Measurements from ENCODE around the gene SPATA2L. TPM values are rescaled to one million over a fixed set of nuclear protein-coding genes. Genes with fewer than 3 reads are reported as not detected.
"Not testable (repeated sequence)": the region's sequence is repeated elsewhere in the genome, so short reads cannot be mapped to it uniquely, and the experiment has no call there.

SPATA2L gene
- total RNA-seq, 1 donor: 37.7 TPM

DNA sequence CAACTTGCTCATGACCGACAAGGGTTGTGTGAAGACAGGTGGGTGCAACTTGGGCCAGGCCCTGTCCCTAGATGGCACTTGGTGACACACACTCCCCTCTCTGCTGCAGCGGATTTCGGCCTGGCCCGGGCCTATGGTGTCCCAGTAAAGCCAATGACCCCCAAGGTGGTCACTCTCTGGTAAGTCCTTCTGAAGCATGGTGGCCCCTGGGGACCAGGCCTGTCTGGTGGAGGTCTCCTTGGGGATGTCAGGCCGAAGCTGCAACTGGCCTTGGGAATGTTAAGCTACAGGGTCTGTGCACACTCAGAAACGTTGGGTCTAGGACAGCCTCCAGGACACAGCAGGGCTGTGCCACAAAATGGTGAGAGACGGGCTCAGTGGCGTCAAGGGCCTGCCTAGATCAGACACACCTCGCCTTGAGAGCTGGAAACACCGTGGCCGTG, 8.2 kb downstream of the SPATA2L start:
- DNase-seq (ENCODE audit: low read depth in 2 of 3, low spot score in 2 of 3): no peak

DNA sequence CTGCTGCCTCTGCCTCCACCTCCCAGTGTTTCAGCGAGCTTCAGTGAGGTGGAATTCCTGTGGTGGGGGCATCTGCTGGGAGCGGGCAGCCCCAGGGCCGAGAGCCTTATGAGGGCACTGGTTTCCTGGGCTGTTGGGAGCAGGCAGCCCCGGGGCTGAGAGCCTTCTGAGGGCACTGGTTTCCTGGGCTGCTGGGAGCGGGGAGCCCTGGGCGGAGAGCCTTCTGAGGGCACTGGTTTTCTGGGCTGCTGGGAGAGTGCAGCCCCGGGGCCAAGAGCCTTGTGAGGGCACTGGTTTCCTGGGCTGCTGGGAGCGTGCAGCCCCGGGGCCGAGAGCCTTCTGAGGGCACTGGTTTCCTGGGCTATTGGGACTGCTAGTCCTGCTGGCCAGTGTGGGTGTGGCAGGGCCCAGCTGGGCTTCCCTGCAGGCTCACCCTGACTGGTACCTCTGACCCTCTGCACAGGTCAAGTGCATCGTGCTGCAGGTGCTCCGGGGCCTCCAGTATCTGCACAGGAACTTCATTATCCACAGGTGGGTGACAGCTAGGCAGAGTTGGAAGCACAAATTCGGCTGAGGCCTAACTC, 9.4 kb downstream of the SPATA2L start:
- DNase-seq (ENCODE audit: low read depth in 2 of 3, low spot score in 2 of 3): no peak

DNA sequence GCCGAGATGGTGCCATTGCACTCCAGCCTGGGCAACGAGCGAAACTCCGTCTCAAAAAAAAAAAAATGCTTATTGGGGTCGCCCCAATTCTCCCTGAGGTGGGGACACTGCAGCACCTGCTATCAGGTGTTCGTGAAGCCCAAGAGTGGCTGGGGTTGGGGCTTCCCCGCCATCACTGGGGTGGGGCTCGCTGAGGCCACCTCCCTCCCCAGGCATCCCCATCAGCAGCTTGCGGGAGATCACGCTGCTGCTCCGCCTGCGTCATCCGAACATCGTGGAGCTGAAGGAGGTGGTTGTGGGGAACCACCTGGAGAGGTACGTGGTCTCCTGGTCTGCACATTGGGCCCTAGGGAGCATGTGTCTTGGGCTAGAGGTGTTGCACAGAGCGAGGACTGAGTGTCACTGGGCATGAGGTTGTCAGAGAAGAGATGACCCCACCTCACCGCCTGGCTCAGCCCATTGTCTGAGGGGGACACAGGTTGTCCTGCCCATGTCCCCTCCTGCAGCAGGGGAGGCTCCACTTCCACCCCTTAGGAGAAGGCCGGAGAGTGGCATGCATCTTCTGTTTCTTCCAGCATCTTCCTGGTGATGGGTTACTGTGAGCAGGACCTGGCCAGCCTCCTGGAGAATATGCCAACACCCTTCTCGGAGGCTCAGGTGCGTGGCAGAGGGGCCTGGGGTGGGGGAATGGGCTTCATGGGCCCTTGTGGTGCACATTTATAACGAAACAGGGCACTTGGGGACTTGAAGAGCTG, 10.1 kb downstream of the SPATA2L start:
- no peak for DNase-seq (ENCODE audit: low read depth in 2 of 3, low spot score in 2 of 3)

DNA sequence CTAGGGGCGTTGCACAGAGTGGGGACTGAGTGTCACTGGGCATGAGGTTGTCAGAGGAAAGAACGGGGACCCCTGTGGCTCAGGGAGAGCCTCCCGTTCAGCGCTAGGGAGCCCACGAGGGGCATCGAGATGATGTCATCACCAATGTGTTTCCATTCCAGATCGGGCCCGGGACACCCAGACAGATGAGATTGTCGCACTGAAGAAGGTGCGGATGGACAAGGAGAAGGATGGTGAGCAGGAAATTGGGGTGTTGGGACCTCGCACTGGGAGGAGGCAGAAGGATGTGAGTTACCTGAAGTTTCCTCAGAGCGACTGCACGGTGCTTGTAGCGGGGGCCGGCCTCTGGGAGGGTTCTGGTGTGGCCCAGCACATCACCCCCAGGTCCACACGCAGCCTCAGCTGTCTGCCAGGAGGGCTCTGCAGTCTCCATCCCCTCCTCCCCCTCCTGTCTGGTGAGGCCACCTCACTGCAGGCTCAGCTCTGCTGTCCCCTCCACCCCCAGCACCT, 11.1 kb downstream of the SPATA2L start:
- no peak for DNase-seq (ENCODE audit: low read depth in 2 of 3, low spot score in 2 of 3)

DNA sequence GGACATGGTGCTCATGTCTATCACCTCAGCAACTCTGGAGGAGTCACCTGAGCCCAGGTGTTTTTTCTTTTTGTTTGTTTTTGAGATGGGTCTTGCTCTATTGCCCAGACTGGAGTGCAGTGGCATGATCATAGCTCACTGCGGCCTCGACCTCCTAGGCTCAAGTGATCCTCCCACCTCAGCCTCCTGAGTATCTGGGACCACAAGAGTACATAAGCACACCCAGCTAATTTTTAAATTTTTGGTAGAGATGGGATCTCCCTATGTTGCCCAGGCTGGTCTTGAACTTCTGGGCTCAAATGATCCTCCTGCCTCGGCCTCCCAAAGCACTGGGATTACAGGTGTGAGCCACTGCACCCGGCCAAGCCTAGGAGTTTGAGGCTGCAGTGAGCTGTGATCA, 11.9 kb downstream of the SPATA2L start:
- DNase-seq (ENCODE audit: low read depth in 2 of 3, low spot score in 2 of 3): not testable (repeated sequence)

DNA sequence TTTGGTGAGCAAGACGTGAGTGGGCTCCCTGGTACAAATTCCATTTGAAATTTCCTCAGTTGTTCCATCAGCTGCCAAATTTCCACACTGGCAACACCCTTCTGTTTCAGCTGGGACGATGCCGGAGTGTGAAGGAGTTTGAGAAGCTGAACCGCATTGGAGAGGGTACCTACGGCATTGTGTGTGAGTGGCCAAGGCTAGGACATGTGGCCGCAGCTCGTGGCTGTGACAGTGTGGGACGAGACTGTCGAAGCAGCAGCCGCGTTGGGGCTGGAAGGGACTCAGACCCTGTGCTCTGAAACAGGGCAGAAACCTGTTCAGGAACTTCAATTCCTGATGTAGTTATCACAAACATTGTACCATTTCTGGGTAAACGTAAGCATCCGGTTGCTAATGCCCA, 12.4 kb downstream of the SPATA2L start:
- no peak for DNase-seq (ENCODE audit: low read depth in 2 of 3, low spot score in 2 of 3)

DNA sequence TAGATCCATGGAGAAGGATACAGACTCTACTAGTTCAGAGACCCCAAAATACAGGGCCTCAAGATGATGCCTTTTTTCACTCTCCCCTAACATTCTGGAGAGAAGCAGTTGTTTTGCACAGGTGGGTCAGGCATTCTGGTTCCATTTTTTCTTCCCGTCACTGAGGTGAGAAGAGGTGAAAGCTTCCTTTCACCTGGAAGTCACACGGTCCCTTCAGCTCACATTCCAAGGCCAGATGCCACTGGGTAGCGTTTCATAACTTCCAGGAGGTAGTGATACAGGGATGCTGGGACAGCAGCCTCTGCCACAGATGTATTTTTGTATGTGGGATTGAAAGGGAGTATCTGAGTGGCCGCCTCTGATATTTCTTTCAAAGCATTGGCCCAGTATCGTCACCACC, 13.1 kb downstream of the SPATA2L start:
- no peak for DNase-seq (ENCODE audit: low read depth in 2 of 3, low spot score in 2 of 3)

DNA sequence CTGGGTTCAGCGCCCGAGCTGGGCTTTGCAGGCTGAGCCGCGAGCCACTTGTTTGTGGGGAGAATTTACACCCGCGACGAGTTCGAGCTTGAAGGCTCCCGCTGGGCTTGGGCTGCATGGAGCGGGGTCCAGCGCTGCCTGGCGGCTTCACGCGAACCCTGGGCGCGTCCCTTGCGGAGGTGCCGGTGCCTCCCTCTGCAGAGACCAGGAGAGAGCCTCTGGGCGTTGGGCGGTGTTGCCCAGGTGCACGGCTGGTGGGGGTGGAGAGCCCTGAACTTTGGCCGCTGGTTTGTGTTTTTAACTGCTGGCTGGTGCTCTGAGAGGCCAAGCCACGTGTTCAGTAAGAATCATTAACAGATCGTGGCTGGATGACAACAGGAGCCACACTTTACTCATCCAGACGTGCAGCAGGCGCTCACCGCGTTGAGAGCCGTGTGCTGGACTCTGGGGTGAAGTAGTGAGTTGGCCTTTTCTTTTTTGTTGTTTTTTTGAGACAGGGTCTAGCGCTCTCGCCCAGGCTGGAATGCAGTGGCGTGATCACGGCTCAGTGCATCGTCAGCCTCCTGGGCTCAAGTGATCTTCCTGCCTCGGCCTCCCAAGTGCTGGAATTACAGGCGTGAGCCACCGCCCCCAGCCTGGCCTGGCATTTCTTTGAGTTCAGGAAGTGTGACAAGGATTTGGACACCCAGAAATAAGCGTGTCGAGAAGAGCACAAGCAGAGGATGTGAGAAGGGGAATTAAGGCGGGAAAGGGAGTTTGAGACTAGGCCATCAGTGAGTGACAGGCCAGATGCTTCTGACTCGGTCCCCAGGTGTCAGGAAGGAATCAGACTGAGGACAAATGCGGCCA, 14.2 kb downstream of the SPATA2L start:
- peak in 1 of 3 donors; percentile 35 for DNase-seq (ENCODE audit: low read depth in 2 of 3, low spot score in 2 of 3)

DNA sequence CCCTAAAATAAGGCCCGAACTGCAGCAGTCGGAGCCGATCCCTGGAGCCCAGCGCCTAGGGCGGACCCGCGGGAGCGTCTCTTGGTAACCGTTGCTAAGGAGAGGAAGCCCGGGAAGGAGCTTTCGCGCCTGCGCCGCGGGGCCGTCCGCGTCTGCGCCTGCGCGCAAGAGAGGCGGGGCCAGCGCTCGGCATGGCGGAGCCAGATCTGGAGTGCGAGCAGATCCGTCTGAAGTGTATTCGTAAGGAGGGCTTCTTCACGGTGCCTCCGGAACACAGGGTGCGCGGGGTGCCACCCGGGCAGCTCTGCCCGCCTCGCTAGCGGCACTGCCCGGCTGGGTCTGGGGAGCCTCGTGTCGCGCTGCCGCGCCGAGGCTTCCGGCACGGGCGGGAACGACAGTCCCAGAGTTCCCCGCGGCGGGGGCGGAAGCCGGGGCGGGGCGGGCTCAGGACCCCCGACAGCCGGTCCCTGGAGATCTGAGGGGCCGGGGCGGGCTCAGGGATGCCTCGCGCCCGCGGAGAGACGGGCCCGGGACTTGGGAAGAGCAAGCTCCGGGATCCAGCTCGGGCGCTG, 14.9 kb downstream of the SPATA2L start, which contains the start of gene CDK10:
CDK10 (plus strand) TSS at position 170 of the 572 bp plus-strand sequence; CDS start at position 192, 22 bp downstream.
- peak; percentile 86 to 88 (median 87) for DNase-seq (ENCODE audit: low read depth in 2 of 3, low spot score in 2 of 3)

DNA sequence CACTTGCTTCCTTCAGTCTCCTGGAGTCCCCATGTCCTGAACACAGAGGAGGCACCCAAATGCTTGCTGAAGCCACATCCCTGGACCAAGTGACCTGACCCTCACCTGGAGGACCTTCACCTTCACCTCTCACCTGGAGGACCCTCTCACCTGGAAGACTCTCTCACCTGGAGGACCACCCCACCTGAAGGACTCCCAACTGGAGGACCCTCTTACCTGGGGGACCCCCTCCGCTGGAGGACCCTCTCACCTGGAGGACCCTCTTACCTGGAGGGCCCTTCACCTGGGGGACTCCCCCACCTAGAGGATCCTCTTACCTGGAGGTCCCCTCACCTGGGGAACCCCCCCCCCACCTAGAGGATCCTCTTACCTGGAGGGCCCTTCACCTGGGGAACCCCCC, 15.6 kb downstream of the SPATA2L start:
- DNase-seq (ENCODE audit: low read depth in 2 of 3, low spot score in 2 of 3): no peak

DNA sequence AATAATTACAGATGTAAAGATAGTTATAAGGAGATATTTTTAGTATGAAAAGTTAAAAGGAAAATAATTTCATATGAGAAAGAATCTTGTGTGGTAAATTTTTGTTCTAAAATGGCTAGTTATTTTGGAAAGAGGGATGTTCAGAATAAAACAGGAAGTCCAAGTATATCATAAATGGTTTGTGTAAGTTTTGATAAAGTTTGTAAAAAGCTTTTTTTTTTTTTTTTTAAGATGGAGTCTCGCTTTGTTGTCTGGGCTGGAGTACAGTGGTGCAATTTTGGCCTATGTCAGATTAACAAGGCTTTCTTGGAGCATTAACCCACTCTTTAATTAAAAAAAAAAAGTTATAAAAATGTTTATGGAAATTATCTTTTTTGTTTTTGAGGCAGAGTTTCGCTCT, 23.2 kb downstream of the SPATA2L start:
- no peak for DNase-seq (ENCODE audit: low read depth in 2 of 3, low spot score in 2 of 3)

DNA sequence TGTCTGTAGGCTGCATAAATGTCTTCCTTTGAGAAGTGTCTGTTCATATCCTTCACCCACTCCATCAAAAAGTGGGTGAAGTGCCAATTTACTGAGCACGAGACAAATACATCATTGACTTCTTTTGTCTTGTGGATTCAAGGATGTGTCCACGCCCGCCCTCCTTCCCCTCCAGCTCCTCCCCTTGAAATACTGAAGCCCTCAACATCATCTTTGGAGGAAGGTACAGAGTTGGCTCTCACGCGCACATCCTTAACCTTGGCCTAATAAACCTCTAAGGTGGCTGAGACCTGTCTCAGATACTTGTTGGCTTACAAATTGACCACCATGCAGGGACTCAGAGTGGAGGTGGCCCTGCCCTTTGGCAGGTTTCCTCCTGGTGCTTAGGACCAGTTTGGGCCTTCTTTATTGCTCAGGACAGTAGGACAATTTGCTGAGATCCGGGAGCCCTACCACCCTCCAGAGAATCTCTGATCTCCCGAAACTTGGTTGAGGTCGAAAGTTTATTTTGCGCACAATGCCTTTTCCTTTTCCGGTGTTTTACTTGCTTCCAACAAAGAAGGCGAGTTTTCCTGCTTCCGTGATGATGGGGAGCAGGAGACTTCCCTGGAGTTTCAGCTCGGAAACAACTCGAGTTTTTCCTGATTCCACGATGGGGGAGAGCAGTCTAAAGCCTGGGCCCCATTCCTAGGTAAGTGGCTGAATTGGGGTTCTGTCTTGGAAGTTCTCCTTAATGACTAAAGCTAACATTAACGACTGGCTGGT, 29.1 kb downstream of the SPATA2L start:
- no peak for DNase-seq (ENCODE audit: low read depth in 2 of 3, low spot score in 2 of 3)

DNA sequence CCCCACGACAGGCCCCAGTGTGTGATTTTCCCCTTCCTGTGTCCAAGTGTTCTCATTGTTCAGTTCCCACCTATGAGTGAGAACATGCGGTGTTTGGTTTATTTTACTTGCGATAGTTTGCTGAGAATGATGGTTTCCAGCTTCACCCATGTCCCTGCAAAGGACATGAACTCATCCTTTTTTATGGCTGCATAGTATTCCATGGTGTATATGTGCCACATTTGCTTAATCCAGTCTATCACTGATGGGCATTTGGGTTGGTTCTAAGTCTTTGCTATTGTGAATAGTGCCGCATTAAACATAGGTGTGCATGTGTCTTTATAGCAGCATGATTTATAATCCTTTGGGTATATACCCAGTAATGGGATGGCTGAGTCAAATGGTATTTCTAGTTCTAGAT, 29.9 kb downstream of the SPATA2L start:
- not testable (repeated sequence) for DNase-seq (ENCODE audit: low read depth in 2 of 3, low spot score in 2 of 3)

DNA sequence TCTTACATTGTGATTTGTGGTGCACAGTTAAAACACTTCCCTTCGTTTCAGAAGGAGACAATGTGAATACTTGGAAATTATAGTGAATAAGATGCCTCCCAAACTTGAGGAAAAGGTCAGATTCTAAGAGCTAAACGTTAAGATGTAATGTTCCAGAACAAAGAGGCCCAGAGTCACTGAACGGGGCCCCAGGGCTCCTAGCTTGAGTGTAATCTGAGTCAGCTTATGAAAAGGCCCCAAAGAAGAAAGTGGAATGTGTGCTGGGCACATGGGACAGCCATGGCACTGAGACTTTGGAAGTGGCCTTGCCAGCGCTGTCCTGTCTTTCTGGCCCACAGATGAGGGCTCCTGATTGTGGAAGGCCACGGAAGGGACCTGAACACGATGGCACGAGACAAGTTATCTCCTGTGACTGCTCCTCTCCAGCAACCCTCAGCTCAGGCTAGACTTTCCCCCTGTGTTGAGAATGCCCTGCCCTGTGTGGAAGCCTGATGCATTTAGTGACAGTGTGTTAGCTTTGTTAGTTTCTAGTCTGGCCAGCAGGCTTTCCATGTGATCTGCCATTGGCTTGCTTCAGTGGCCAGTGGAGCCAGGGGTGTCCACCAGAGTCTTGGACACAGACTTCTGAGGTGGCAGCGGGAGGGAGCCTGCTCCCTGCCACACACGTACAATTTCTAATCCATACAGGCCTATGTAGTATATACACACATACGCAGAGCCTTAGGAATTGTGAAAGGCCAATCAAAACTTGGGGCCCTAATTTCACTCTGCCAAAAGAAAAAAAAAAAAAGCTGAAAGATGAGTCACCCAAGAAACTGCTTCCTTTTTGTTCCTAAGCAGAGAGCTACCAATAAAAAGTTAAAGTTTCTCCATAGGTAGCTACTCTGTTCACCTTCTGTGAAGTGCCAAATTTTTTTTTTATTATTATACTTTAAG, 30.7 kb downstream of the SPATA2L start:
- peak in 1 of 3 donors; percentile 26 for DNase-seq (ENCODE audit: low read depth in 2 of 3, low spot score in 2 of 3)

DNA sequence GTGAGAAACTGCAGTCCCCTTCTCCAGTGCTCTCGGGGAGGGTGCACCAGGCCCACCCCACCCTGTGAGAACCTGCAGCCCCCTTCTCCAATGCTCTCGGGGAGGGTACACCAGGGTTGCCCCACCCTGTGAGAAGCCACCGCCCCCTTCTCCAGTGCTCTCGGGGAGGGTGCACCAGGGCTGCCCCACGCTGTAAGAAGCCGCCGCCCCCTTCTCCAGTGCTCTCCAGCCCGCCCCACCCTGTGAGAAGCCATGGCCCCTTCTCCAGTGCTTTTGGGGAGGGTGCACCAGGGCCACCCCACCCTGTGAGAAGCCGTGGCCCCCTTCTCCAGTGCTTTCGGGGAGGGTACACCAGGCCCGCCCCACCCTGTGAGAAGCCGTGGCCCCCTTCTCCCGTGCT, 31.8 kb downstream of the SPATA2L start:
- DNase-seq (ENCODE audit: low read depth in 2 of 3, low spot score in 2 of 3): no peak

DNA sequence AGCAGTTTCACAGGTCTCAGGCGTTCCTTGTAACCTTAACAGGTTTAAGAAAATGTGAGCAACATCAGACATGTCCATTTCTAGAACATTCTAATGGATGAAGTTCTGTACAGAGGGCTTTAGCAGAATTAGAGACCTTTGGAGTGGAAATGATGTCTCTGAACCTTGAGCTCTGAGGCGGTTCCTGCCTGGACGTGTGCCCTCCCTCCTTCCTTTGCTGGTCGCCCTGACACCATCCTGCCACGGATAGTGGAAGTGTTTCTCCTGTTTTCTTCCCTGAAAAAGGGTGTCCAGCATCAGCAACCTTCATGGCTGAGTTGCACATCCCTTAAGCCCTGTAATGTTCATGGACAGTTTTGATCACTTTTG, 32.7 kb downstream of the SPATA2L start:
- DNase-seq (ENCODE audit: low read depth in 2 of 3, low spot score in 2 of 3): no peak

DNA sequence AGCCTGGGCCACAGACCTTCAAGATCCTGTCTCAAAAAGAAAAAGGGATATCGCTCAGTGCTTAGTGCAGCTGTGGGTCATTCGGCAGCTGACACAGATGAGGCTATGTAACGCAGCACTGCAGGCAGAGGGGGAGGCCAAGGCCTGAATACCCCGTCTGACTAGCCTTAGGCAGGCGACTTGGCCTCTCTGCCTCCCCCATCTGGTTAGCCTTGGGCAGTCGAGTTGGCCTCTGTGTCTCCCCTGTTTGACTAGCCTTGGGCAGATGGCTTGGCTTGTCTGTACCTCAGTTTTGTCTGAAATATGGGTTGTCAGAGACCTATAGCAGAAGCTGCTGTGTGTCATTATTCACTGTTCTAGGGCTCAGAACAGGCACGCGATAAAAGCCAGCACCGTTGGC, 33.9 kb downstream of the SPATA2L start:
- no peak for DNase-seq (ENCODE audit: low read depth in 2 of 3, low spot score in 2 of 3)

DNA sequence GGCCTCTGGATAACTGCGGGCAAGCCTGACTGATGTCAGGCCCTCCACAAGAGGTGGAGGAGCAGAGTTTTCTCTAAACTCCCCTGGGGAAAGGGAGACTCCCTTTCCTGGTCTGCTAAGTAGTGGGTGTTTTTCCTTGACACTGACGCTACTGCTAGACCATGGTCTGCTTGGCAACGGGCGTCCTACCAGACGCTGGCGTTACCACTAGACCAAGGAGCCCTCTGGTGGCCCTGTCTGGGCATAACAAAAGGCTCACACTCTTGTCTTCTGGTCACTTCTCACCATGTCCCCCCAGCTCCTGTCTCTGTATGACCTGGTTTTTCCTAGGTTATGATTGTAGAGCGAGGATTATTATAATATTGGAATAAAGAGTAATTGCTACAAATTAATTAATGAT, 34.5 kb downstream of the SPATA2L start:
- DNase-seq (ENCODE audit: low read depth in 2 of 3, low spot score in 2 of 3): not testable (repeated sequence)

DNA sequence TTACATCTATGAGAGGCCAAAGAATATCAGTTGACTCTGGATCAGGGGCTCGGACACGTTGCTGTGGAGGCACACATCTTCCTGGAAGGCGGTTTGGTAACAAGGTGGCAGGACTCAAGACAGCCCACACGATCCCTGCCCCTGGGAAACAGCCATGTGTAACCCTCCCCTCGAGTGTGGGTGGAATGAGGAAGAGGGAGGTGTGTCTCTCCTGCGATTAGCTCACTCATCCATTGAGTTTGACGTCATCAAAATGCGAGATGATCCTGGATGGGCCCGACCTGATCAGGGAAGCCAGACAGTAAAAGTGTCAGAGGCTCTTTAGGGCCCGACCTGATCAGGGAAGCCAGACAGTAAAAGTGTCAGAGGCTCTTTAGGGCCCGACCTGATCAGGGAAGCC, 37.3 kb downstream of the SPATA2L start:
- not testable (repeated sequence) for DNase-seq (ENCODE audit: low read depth in 2 of 3, low spot score in 2 of 3)
